Colonic mucosa (tissue), 4 donors: ENCODE results near the gene ELMOD3. TPM values are rescaled to one million over a fixed set of nuclear protein-coding genes. Genes with fewer than 3 reads are reported as not detected.
"Not testable (repeated sequence)": the region's sequence is repeated elsewhere in the genome, so short reads cannot be mapped to it uniquely, and the experiment has no call there.

Experiments used
- DNase-seq: peaks from one replicate; pipeline ENCODE4 v3.0.0-alpha.2; 2020
- H3K27ac ChIP-seq: fragments of 200-600 bp; one replicate; pipeline ENCODE4 v1.8.0; 2021
- H3K27me3 ChIP-seq: fragments of 200-600 bp; one replicate; pipeline ENCODE4 v1.8.0; 2021
- H3K36me3 ChIP-seq: fragments of 200-600 bp; one replicate; pipeline ENCODE4 v1.8.0; 2021
- H3K4me1 ChIP-seq: fragments of 200-600 bp; one replicate; pipeline ENCODE4 v1.8.0; 2021; ENCODE audit warnings: mild to moderate bottlenecking
- H3K4me3 ChIP-seq: fragments of 200-600 bp; one replicate; pipeline ENCODE4 v1.8.0; 2021
- H3K9ac ChIP-seq, 2 donors: one replicate each; pipeline ENCODE4 v1.7.0; 2013; ENCODE audit warnings: control low read depth in 2 of 2, low read depth in 2 of 2, low read length in 2 of 2
- H3K9me3 ChIP-seq: fragments of 200-600 bp; one replicate; pipeline ENCODE4 v1.8.0; 2021
- CTCF ChIP-seq: fragments of 200-600 bp; IDR thresholded peaks from one replicate; pipeline ENCODE4 v1.8.0; 2022; ENCODE audit warnings: antibody characterized with exemption, mild to moderate bottlenecking
- intact Hi-C: fragments of 100-400 bp; cut with DNase I; formaldehyde crosslinking; loops from one replicate; pipeline ENCODE4 v1.14.1; 2022
- total RNA-seq, 2 donors: library from RNA; stranded (reverse); fragmentation: NEBNext Ultra II Directional in 1 of 2; extraction: Animal tissue kit (Norgen Biotek cat#: 25700) in 1 of 2; gene quantifications; one replicate each; pipeline ENCODE4 v1.2.1, GENCODE V29; 2021
- donor health status: healthy.
- donor health status: DM: no; HTN: no; CAD: no.
- donor health status: DM: no; HTN: no; CAD: no.

Gene ELMOD3
- total RNA-seq, 2 donors from 2014 or later = 13.4 to 19.4 TPM

- Histone ChIP-seq H3K4me1 (peaks cover 13% of the 10 kb centered on the region), H3K27me3 (no peaks in the 10 kb centered on the region), H3K9ac (peak overlapping the region; percentile 63 to 66), H3K27ac (peak overlapping the region; percentile 79), H3K36me3 (no peaks in the 10 kb centered on the region), H3K4me3 (peak overlapping the region; percentile 37), H3K9me3 (no peaks in the 10 kb centered on the region)
- no peak for DNase-seq
- TF ChIP-seq CTCF = no peak
- intact Hi-C loops = no loop called here
Observed at GRCh38 chr2:85438201-85439024, 83.8 kb downstream of the ELMOD3 start.

GRCh38 chr2:85439025-85439472, 84.5 kb downstream of the ELMOD3 start:
- H3K9me3 ChIP-seq = no peaks in the 10 kb centered on the region
- peak overlapping the region; percentile 63 to 66 for H3K9ac ChIP-seq
- H3K4me3 ChIP-seq = no peak overlapping the region
- DNase-seq = no peak
- TF ChIP-seq CTCF = no peak
- H3K4me1 ChIP-seq = peaks cover 10% of the 10 kb centered on the region
- H3K36me3 ChIP-seq = no peaks in the 10 kb centered on the region
- H3K27me3 ChIP-seq = no peaks in the 10 kb centered on the region
- intact Hi-C loops = no loop called here
- H3K27ac ChIP-seq = peak overlapping the region; percentile 79

GRCh38 chr2:85439569-85439968, 85.0 kb downstream of the ELMOD3 start:
- H3K27ac ChIP-seq, H3K27me3 ChIP-seq, H3K4me1 ChIP-seq, intact Hi-C loops, H3K9me3 ChIP-seq, H3K36me3 ChIP-seq, H3K9ac ChIP-seq, DNase-seq, H3K4me3 ChIP-seq: not testable (repeated sequence)

- intact Hi-C loops = no loop called here
- Histone ChIP-seq H3K27ac (no peak overlapping the region), H3K4me3 (no peak overlapping the region), H3K4me1 (peaks cover 10% of the 10 kb centered on the region), H3K36me3 (no peaks in the 10 kb centered on the region), H3K27me3 (no peaks in the 10 kb centered on the region), H3K9me3 (no peaks in the 10 kb centered on the region), H3K9ac (no peak overlapping the region)
- TF ChIP-seq CTCF = no peak
- DNase-seq = no peak
Observed at GRCh38 chr2:85439986-85440385, 85.4 kb downstream of the ELMOD3 start.

GRCh38 chr2:85440729-85441128, 86.2 kb downstream of the ELMOD3 start:
- H3K27me3 ChIP-seq = no peaks in the 10 kb centered on the region
- no peaks in the 10 kb centered on the region for H3K36me3 ChIP-seq
- no peak for DNase-seq
- H3K4me1 ChIP-seq = peaks cover 10% of the 10 kb centered on the region
- no peaks in the 10 kb centered on the region for H3K9me3 ChIP-seq
- H3K9ac ChIP-seq = no peak overlapping the region
- no peak overlapping the region for H3K4me3 ChIP-seq
- TF ChIP-seq CTCF = no peak
- H3K27ac ChIP-seq = no peak overlapping the region
- intact Hi-C loops = no loop called here

Other genes starting within 250 kb of the ELMOD3 start
- 1 to 10 TPM in 1 of 2 donors, under 1 TPM in 1; 0.99 to 3.2 TPM for gene TCF7L1, start 221.4 kb upstream of the ELMOD3 start, total RNA-seq
- 100 to 1,000 TPM; 140 to 162 TPM for gene TGOLN2, start 26.8 kb upstream of the ELMOD3 start, total RNA-seq
- 100 to 1,000 TPM; 145 to 190 TPM for gene RETSAT, start 241 bp upstream of the ELMOD3 start, total RNA-seq
- 100 to 1,000 TPM; 102 to 105 TPM for gene CAPG, start 55.6 kb downstream of the ELMOD3 start, total RNA-seq
- 1 to 10 TPM; 1.6 to 9.2 TPM for gene SH2D6, start 63.9 kb downstream of the ELMOD3 start, total RNA-seq
- gene MAT2A, start 184.4 kb downstream of the ELMOD3 start, total RNA-seq = 100 to 1,000 TPM; 105 to 156 TPM
- 10 to 100 TPM; 25.7 to 49.9 TPM for gene GGCX, start 206.7 kb downstream of the ELMOD3 start, total RNA-seq
- 100 to 1,000 TPM; 185 to 222 TPM for gene VAMP8, start 222.8 kb downstream of the ELMOD3 start, total RNA-seq
- 10 to 100 TPM; 14.0 to 16.9 TPM for gene VAMP5, start 229.7 kb downstream of the ELMOD3 start, total RNA-seq
- gene RNF181, start 241.0 kb downstream of the ELMOD3 start, total RNA-seq = 100 to 1,000 TPM in 1 of 2 donors, 10 to 100 TPM in 1; 86.0 to 106 TPM
- gene TMEM150A, start 247.9 kb downstream of the ELMOD3 start, total RNA-seq = 1 to 10 TPM; 5.2 to 7.2 TPM